ENCODE measurements around the gene SRRM5.
A peak's percentile ranks its signal among the peaks of the same experiment; 100 is the strongest.

The SRRM5 gene

DNA sequence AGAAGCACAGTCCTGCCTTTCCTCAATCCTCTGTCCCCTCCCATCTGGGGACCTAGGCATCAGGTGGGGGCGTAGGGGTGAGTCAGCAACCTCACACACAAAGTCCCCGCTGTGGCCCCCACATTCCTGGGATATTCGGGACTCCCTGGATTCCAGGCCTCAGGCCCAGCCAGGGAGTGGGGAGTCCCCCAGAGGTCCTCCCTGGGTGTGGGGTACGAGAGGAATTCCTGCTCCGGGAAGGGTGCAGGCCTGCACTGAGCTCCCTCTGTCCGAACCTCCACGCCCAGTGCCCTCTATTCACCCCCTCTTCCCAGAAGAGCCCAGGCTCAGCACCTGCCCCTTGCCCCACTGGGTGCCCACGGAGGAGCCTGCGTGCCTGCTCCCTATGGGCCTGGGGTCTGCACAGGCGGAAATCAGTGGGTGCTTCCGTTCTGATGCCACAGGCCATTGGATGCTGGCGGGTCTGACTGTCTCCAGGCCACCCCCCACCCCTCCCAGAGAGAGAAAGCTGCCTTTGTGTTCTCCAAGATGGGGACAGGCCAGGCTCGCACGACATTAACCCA is 24.3 kb downstream of the SRRM5 start:
- no peak for DNase-seq
- Histone ChIP-seq H3K4me3 (ENCODE audit: low read depth, low read length) (no peak overlapping the region), H3K4me1 (peaks cover 4% of the 10 kb centered on the region), H3K9me3 (no peaks in the 10 kb centered on the region), H3K27me3 (peaks cover 21% of the 10 kb centered on the region), H3K36me3 (no peaks in the 10 kb centered on the region)
- TF ChIP-seq, protein P1, sequence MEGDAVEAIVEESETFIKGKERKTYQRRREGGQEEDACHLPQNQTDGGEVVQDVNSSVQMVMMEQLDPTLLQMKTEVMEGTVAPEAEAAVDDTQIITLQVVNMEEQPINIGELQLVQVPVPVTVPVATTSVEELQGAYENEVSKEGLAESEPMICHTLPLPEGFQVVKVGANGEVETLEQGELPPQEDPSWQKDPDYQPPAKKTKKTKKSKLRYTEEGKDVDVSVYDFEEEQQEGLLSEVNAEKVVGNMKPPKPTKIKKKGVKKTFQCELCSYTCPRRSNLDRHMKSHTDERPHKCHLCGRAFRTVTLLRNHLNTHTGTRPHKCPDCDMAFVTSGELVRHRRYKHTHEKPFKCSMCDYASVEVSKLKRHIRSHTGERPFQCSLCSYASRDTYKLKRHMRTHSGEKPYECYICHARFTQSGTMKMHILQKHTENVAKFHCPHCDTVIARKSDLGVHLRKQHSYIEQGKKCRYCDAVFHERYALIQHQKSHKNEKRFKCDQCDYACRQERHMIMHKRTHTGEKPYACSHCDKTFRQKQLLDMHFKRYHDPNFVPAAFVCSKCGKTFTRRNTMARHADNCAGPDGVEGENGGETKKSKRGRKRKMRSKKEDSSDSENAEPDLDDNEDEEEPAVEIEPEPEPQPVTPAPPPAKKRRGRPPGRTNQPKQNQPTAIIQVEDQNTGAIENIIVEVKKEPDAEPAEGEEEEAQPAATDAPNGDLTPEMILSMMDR (IDR thresholded peaks at IDR 0.05; ENCODE audit: low read depth, low read length), result no peak

DNA sequence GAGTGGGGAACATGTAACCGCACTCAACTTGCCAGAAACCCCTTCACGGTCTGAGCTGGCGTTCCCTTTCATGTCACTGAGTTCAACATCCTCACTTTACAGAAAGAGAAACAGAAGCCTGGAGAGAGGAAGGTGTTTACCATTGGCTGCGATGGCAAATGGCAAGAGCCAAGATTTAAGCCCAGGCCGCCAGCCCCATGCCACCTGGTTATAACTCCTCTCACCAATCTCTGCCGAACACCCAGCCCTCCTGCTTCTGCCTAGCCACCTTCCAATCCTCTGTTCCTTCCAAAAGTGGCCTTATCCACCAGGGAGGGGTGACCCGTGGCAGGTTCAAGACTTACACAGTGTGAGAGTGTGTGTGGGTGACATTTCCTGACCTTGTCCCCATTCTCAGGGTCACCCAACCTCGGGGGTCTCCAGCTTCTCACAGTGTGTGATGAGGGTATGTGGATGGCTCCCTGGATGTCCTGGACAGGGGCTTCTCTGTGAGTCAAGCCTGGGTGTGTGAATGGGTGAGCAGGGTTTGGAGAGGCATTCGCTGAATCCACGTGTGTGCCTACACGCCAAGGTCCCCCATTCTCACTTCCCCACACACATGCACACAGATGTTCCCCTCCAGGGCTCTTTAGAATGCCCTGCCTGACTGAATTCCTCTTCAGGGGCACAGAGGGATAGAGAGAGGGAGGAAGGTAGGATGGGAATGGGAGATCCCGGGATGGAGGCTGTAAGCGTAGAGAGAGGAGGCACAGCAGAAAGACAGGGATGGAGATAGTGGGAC is 26.5 kb downstream of the SRRM5 start:
- H3K27me3 ChIP-seq, result peaks cover 21% of the 10 kb centered on the region
- H3K36me3 ChIP-seq, result no peaks in the 10 kb centered on the region
- no peak overlapping the region for H3K4me3 ChIP-seq (ENCODE audit: low read depth, low read length)
- peaks cover 4% of the 10 kb centered on the region for H3K4me1 ChIP-seq
- TF ChIP-seq, protein P1 (IDR thresholded peaks at IDR 0.05; ENCODE audit: low read depth, low read length), result no peak
- no peaks in the 10 kb centered on the region for H3K9me3 ChIP-seq
- DNase-seq, result no peak

DNA sequence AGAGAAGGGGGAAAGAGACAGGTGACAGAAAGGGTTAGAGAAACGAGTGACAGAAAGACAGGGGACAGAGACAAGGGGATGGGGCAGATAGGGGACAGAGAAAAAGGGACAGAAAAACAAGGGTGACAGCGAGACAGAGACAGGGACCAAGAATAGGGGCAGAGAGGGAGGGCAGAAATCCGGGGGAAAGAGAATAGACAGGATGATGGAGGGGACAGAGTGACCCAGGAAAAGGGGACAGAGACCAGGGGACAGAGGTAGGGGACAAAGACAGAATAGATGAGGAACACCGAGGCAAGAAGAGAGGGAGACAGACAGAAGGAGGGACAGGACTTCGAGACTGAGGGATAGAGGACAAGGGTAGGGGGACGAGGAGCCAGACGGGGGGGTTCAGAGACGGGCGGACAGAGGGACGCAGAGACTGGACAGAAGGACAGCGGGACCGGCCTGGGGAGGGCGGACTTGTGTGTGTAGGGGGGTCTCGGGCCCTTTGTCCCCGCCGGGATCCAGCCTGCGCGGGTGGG is 27.2 kb downstream of the SRRM5 start:
- H3K36me3 ChIP-seq, result no peaks in the 10 kb centered on the region
- H3K27me3 ChIP-seq, result peaks cover 21% of the 10 kb centered on the region
- H3K4me3 ChIP-seq (ENCODE audit: low read depth, low read length), result 0 out of 2 replicates have a peak overlapping the region, but pooled peaks have one; percentile 19
- H3K4me1 ChIP-seq, result peaks cover 4% of the 10 kb centered on the region
- no peak for DNase-seq
- no peaks in the 10 kb centered on the region for H3K9me3 ChIP-seq
- TF ChIP-seq, protein P1 (IDR thresholded peaks at IDR 0.05; ENCODE audit: low read depth, low read length), result no peak

DNA sequence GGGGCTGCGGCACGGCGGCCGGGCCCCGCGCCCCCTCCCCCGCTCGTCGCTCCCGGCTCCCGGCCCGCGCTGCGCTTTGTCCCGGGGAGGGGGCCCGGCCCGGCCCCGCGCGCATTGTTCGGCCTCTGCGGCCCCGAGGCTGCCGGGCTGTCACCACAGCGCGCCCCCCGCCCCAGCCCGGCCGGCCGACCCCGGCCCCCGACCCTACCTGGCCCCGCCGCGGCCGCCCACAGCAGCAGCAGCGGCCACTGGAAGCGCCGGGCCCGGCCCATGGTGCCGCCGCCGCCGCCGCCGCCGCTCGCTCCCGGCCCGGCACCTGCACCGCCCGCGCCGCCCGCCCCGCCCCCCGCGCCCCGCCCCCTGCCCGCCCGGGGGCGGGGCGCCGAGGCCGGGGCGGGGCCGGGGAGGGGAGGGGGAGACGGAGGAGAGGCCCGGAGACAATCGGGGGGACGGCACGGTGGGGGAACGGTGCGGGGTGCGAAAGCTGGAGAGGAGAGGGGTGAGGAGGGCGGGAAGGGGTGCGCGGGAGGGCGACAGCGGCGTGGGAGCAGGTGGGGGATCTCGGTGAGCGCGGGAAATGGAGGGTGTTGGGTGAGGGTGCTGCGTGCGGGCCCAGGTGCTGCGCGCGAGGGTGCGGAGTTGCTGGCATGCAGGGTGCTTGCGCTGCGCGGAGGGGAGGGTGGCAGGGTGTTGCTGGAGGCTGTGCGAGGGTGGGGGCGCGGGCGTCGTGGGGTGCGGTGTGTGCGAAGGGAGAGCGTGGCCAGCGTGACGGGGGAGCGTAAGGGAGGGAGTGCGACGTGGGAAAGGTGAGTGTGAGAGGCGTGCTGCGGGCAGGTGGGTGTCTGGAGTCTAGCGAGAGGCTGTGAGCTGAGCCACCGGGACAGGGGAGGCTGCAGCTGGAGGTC is 27.9 kb downstream of the SRRM5 start, which contains the start of gene CADM4:
Gene CADM4 (minus strand): TSS at position 332 of the 905 bp plus-strand sequence. CDS start 60 bp downstream, at position 272.
- H3K4me1 ChIP-seq, result peaks cover 4% of the 10 kb centered on the region
- peak within 1 kb of the TSS; percentile 19; the same call in 1 of the 2 replicates for H3K4me3 ChIP-seq (ENCODE audit: low read depth, low read length)
- DNase-seq, result peak; percentile 36
- no peaks in the 10 kb centered on the region for H3K36me3 ChIP-seq
- H3K9me3 ChIP-seq, result no peaks in the 10 kb centered on the region
- TF ChIP-seq, protein P1 (IDR thresholded peaks at IDR 0.05; ENCODE audit: low read depth, low read length), result no peak
- H3K27me3 ChIP-seq, result peaks cover 21% of the 10 kb centered on the region

DNA sequence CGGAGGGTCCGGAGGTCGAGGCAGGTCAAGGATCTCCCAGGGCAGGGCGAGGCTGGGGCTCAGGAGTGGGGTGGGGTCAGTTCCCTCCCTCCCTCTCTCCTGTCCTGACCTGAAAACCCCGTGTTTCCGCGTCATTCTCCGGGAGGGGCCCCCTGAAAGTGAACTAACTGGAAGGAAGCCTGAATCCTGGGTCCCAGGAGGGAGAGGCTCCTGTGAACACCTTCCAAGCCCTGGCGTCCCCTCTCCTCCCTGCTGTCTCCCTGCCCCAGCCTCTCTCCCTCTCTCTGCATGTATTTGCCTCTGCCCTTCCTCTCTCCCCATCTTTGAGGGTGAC is 28.5 kb downstream of the SRRM5 start:
- no peak for DNase-seq
- Histone ChIP-seq H3K4me3 (ENCODE audit: low read depth, low read length) (no peak overlapping the region), H3K4me1 (no peaks in the 10 kb centered on the region), H3K27me3 (peaks cover 21% of the 10 kb centered on the region), H3K36me3 (no peaks in the 10 kb centered on the region), H3K9me3 (no peaks in the 10 kb centered on the region)
- TF ChIP-seq, protein P1 (IDR thresholded peaks at IDR 0.05; ENCODE audit: low read depth, low read length), result no peak

All from BE2C (cell line).